ENCODE measurements around the gene SFXN1. TPM values are rescaled to one million over a fixed set of nuclear protein-coding genes. Genes with fewer than 3 reads are reported as not detected.

Gene SFXN1
- total RNA-seq, 1 donor from 2014 or later = 28.7 TPM

GRCh38 chr5:175555168-175555785, 76.9 kb downstream of the SFXN1 start:
- no peak for ATAC-seq (ENCODE audit: poor library complexity)
- intact Hi-C loops (cut with DNase I) = no loop called here
- no peak for DNase-seq

- DNase-seq (no peak), ATAC-seq (ENCODE audit: poor library complexity) (no peak)
- intact Hi-C loops (cut with DNase I) = no loop called here
Measured at GRCh38 chr5:175556794-175557193, 78.4 kb downstream of the SFXN1 start.

GRCh38 chr5:175557778-175558177, 79.4 kb downstream of the SFXN1 start:
- ATAC-seq (ENCODE audit: poor library complexity) (no peak), DNase-seq (no peak)
- intact Hi-C loops (cut with DNase I) = no loop called here

GRCh38 chr5:175558801-175559480, 80.6 kb downstream of the SFXN1 start:
- DNase-seq (no peak), ATAC-seq (ENCODE audit: poor library complexity) (no peak)
- intact Hi-C loops (cut with DNase I) = no loop called here

GRCh38 chr5:175560011-175560410, 81.7 kb downstream of the SFXN1 start:
- ATAC-seq (ENCODE audit: poor library complexity) = no peak
- intact Hi-C loops (cut with DNase I) = no loop called here
- no peak for DNase-seq

- intact Hi-C loops (cut with DNase I) = no loop called here
- DNase-seq = no peak
- ATAC-seq (ENCODE audit: poor library complexity) = no peak
Measured at GRCh38 chr5:175561085-175561484, 82.7 kb downstream of the SFXN1 start.

- intact Hi-C loops (cut with DNase I) = no loop called here
- DNase-seq (no peak), ATAC-seq (ENCODE audit: poor library complexity) (no peak)
Measured at GRCh38 chr5:175564716-175565115, 86.4 kb downstream of the SFXN1 start.

GRCh38 chr5:175566697-175567096, 88.3 kb downstream of the SFXN1 start:
- ATAC-seq (ENCODE audit: poor library complexity) (no peak), DNase-seq (no peak)
- intact Hi-C loops (cut with DNase I) = no loop called here

- no peak for ATAC-seq (ENCODE audit: poor library complexity)
- no peak for DNase-seq
Measured at GRCh38 chr5:175567954-175568353, 89.6 kb downstream of the SFXN1 start.

GRCh38 chr5:175569701-175570100, 91.3 kb downstream of the SFXN1 start:
- intact Hi-C loops (cut with DNase I) = loop anchor here (10.0 kb wide), 1 partner anchor 115 kb away; no protein-coding TSS in a partner anchor
- DNase-seq (no peak), ATAC-seq (ENCODE audit: poor library complexity) (no peak)

More at GRCh38 chr5:175567954-175568353, 89.6 kb downstream of the SFXN1 start:
- intact Hi-C loops (cut with DNase I) = no loop called here

GRCh38 chr5:175572886-175573285, 94.5 kb downstream of the SFXN1 start:
- ATAC-seq (ENCODE audit: poor library complexity) = peak; percentile 91
- no peak for DNase-seq
- intact Hi-C loops (cut with DNase I) = loop anchor here (10.0 kb wide), 1 partner anchor 112 kb away; no protein-coding TSS in a partner anchor

GRCh38 chr5:175573493-175574269, 95.3 kb downstream of the SFXN1 start:
- ATAC-seq (ENCODE audit: poor library complexity) (peak; percentile 30), DNase-seq (no peak)
- intact Hi-C loops (cut with DNase I) = loop anchor here (10.0 kb wide), 1 partner anchor 111 kb away; no protein-coding TSS in a partner anchor

GRCh38 chr5:175575301-175575700, 96.9 kb downstream of the SFXN1 start:
- DNase-seq (no peak), ATAC-seq (ENCODE audit: poor library complexity) (no peak)
- intact Hi-C loops (cut with DNase I) = loop anchor here (10.0 kb wide), 1 partner anchor 110 kb away; no protein-coding TSS in a partner anchor

- ATAC-seq (ENCODE audit: poor library complexity) = no peak
- DNase-seq = no peak
- intact Hi-C loops (cut with DNase I) = loop anchor here (10.0 kb wide), 1 partner anchor 109 kb away; no protein-coding TSS in a partner anchor
Measured at GRCh38 chr5:175576096-175576495, 97.7 kb downstream of the SFXN1 start.

- intact Hi-C loops (cut with DNase I) = loop anchor here (10.0 kb wide), 1 partner anchor 108 kb away; no protein-coding TSS in a partner anchor
- DNase-seq (no peak), ATAC-seq (ENCODE audit: poor library complexity) (no peak)
Measured at GRCh38 chr5:175576591-175576990, 98.2 kb downstream of the SFXN1 start.

Other genes starting within 250 kb of the SFXN1 start
- gene DRD1, start 34.4 kb upstream of the SFXN1 start, total RNA-seq = not detected
- gene HRH2, start 179.5 kb downstream of the SFXN1 start, total RNA-seq = 41.2 TPM